IPS-NIHi7 (cell line): ENCODE data around the gene MIPOL1.
"Not testable (repeated sequence)": the region's sequence is repeated elsewhere in the genome, so short reads cannot be mapped to it uniquely, and the experiment has no call there.

Experiments used
- DNase-seq: peaks from one replicate; pipeline ENCODE4 v3.0.0; 2012; ENCODE audit warnings: mixed read lengths; ENCODE audit errors: extremely low spot score

The MIPOL1 gene

DNA sequence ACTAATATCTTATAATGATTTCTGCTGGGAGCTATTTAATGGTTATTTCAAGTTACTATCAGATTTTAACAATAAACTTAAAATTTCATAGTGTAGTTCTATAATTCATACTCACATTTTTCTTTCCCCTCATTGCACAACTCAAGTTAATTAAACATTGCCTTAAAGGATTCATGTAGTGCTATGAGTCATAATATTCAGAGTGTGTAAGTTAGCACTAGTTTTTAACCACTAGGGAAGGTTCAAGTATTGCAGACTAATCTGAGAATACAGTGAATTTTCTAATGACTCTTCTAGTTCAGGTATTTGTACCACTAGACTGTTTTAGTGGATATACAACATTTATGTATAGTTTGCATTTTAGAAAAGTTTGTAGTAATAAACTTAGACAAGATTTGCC is 347.4 kb downstream of the MIPOL1 start:
- no peak for DNase-seq

DNA sequence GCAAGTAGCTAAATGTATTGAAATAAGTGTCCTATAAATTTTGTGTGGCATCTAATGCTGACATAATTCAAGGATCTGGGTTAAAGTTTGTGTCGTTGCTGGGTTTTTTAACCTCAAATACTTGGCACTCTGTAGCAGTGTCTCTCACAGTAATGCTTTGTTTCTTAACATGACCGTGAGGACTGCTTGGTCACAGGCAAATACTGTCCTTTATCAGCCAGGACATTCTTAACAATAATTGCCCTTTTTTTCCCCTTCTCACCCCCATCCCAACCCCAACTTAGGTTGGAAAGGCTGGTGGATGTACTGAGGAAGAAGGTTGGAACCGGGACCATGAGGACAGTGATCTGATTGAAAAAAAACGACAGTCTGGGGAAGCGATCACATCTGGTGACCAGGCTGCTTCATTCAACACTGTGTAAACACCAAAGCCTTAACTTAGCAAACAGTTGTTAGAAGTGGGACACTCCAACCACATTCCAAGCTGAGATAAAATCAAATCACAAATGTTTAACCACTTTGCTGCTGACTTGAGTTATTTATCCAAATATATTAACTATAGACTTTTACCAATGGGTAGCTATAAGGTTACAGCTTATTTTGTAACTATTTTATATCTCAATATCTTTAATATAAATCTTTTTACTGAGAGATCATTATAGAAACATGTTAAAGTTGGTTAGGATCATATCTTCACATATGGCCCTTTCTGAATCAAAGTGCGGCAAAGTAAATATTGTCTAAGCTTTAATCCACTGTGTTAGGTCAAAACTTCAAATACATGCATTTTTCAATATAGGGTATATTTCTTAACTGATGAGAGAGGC is 349.1 kb downstream of the MIPOL1 start:
- DNase-seq = peak; percentile 8

DNA sequence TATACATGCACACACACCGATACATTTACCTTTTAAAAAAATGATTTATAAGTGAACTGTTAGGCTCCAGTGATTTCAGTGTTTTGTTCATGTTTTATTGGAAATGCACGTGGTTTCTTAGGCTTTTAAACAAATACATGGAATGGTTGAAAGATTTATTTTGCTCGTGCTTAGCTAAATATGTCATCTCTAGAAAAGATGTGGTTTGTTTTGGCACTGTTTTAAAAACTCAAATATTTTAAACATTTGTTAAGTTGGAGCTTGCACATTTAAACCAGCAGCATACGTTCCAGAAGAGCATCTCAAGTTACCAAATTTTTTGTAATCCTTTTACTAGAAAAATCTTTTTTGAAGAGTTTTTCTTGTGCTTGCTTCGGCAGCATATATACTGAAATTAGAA is 352.8 kb downstream of the MIPOL1 start:
- DNase-seq = no peak

DNA sequence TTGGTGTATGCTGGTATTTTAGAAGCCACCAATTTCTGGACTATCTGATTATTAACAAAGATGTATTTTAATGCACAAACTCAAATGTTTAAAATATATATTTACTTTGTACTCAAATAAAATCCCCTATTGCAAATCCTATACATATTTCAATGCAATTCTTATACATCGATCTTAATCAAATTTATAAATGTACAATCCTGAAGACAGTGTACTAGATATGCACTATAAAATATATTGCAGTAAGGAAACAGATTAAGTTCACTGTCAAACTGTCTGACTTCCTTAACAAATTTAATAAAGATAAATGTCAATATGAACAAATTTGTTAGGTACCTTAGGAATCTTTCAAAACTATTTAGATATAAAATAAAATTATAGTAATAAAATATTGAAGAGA is 353.4 kb downstream of the MIPOL1 start:
- no peak for DNase-seq

DNA sequence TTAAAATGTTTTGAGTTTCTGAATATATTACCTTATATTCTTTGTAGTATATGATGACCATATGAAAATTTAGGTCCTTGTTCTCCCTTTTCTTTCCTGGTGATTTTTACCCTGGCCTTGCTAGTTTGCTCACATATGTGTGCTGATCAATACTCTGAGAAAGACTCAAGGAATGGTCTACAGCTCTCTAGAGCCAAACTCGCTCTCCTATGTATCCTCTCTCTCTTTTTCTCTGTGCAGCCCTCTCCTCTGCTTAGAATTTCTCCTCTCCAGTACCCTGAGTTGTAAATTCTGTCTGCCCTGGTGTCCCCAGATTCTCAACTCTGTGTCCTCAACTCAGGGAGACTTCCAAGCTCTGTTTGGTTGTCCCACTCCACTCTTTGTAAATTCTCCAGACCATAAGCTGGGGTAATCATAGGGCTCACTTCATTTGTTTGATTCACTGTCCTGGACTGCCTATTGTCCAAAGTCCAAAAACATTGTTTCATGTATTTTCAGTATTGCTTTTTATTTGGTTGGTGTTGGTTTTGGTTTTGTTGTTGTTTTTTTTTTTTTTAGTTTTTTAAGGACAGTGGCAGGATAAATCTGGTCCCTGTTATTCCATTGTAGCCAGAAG is 356.3 kb downstream of the MIPOL1 start:
- no peak for DNase-seq

DNA sequence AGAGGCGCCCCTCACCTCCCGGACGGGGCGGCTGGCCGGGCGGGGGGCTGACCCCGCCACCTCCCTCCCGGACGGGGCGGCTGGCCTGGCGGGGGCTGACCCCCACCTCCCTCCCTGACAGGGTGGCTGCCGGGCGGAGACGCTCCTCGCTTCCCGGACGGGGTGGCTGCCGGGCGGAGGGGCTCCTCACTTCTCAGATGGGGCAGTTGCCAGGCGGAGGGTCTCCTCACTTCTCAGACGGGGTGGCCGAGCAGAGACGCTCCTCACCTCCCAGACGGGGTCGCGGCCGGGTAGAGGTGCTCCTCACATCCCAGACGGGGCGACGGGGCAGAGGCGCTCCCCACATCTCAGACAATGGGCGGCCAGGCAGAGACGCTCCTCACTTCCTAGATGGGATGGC is 357.9 kb downstream of the MIPOL1 start:
- DNase-seq = not testable (repeated sequence)

DNA sequence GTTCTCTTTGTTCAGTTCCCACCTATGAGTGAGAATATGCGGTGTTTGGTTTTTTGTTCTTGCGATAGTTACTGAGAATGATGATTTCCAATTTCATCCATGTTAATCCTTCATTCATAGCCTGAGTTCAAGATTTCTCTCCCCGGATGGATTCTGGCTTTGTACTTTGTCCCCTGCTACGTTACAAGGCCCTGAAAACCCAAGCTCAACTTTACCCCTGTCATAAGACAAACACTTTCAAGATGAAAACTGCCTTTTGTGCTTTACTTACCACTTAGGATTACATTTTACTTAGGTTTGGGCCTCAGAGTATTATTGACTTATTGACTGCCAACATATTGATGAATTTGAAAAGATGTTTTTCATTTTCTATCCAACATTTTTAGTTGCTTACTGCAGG is 361.0 kb downstream of the MIPOL1 start:
- no peak for DNase-seq

DNA sequence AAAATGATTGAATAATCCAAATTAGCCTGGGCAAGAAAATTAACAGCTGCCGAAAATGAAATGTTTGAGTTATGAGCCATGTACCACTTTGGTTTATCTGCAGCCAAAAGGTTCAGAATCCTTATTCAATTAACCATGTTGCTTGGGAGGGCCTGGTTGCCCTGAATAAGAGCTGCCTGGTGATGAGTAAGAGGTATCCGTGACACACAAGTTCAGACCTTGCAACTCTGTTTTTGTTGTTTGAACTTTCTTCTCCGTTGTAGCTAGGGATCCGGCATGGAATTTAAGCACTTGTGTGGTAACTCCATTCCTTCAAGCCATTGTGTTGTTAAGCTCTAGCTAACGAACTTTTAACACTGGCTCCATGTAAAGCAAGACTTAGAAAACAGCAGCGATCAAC is 361.6 kb downstream of the MIPOL1 start:
- DNase-seq = no peak

DNA sequence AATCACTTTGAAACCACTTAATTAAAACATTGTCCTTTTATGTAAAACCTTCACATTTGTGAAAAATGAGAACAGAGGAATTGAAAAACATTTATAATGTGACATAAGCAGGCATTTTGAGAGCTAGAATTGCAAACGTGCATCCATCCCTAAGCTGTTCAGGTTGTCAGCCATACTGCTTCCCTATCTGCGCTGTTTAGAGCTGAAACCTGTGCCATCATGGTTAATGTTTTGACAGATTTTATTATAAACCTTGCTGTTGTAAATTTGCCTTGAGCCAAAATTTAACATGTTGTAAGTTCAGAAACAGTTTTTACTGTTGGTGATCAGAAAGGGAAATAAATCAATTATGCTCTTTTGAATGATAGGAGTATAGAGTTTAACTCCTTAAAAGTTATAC is 365.5 kb downstream of the MIPOL1 start:
- DNase-seq = no peak

DNA sequence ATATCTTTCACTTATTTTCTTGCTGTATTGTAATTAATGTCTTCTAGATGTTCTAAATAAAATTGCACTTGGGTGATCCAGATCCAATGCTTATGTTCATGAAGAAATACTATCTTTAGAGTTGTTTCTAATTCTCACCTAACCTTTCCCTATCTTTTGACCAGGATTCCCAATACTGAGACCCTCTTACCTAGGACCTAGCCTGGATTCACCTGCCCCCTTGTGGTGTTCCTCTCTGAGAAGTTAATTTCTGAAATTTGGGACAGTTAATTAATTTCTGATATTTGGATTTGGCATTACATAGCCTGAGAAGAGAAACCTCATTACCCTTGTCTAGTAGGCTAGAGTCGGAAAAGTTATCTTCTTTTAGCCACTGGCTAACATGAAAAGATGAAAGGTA is 367.8 kb downstream of the MIPOL1 start:
- no peak for DNase-seq

DNA sequence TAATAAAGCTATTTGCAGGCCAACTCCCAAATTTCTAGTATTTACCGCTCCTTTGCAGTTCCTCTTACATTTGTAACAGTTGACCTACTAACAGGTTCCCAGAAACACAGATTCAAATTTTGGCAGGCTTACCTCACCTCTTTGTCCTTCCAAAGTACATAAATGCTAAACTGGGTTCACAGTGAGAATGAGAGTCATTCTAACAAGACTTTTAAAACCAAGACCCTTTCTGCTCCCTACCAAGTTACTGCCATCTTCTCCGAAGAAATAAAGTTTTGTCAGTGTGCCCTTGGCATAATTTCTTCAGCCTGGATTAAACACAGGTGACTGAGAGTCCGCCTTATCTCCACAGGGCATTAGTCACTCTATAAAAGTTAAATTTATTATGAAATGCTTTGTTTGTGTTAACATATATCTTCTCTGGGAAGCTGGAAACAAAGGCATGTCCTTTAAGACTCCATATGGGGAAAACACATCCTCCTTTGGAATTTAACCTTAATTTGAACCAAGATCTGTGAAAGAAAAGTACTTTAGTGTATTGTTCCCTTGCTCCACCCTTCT is 369.2 kb downstream of the MIPOL1 start:
- DNase-seq = no peak

DNA sequence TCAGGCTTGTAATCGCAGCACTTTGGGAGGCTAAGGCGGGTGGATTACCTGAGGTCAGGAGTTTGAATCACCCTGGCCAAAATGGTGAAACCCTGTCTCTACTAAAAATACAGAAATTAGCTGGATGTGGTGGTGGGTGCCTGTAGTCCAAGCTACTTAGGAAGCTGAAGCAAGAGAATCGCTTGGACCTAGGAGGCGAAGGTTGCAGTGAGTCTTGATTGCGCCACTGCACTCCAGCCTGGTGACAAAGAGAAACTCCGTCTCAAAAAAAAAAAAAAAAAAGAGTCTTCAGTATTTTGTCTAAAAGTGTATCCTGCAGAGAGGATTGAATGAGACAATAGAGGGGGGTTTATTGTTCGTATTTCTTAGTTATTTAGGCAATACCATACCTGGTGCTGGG is 372.0 kb downstream of the MIPOL1 start:
- DNase-seq = no peak

DNA sequence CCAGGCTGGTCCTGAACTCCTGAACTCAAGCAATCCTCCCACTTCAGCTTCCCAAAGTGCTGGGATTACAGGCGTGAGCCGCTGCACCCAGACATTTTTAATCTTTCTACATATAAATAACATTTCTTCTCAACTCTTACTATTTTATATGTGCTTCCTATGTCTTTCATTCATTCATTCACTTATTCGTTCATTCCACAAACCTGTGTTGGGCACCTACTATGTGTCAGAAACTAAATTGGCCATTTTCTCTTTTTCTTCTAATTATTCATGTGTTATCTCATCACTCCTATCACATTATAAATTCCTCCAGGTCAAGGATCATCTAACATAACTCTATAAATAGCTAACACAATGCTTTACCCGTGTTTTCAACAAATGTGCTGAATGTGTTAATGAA is 373.7 kb downstream of the MIPOL1 start:
- DNase-seq = no peak

DNA sequence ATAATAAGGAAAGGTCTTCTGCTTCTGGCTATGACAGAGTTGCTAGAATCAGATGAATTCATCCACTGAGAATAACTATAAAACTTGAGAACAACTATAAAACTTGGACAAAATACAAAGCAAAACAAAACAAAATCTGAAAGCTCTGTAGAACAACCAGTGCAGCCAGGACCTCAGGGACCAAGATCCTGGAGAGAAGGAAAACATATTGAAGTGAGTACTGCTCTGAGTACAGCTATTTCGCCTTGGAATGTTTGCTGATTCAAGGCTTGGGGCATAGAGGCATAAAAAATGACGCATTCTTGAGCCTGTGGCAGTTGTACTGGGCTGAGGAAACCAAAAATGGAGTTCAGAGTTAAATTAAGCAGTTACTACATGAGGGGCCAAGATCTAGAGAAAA is 375.6 kb downstream of the MIPOL1 start:
- no peak for DNase-seq

DNA sequence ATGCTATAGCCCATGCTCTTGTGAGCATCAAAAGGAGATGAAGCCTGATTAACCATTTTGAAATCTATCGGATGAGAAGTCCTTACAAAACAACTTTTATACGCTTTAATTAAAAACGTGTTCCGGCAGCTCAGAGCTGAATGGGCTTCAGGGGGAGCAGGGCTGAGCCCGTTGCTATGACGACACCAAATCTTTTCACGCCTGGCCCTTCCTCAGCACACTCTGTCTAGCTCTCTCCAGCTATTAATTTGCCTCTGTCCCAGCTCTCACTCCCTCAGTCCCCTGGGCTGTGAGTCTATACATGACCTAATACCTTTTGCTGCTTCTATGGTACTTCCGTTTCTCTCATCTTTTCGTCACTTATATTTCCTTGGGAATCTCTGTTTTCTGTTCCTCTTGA is 381.5 kb downstream of the MIPOL1 start:
- no peak for DNase-seq

DNA sequence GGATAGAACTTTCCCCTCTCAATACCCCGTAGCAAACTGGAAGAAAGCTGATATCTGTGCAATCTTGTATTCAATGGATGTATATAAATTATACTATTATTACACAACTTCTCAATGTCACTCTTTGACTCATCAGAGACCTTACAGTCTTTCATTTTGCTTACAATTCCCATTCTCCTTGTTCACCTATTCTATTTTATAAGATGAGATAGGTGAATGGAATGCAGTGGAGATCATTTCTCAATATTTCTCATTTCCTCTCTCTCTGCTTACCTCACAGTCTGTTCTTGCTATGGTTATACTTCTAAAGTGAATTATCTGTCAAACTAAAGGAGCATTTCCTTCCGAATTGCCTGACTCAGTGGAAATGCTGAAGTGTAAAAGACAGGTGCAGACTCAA is 382.4 kb downstream of the MIPOL1 start:
- DNase-seq = no peak

DNA sequence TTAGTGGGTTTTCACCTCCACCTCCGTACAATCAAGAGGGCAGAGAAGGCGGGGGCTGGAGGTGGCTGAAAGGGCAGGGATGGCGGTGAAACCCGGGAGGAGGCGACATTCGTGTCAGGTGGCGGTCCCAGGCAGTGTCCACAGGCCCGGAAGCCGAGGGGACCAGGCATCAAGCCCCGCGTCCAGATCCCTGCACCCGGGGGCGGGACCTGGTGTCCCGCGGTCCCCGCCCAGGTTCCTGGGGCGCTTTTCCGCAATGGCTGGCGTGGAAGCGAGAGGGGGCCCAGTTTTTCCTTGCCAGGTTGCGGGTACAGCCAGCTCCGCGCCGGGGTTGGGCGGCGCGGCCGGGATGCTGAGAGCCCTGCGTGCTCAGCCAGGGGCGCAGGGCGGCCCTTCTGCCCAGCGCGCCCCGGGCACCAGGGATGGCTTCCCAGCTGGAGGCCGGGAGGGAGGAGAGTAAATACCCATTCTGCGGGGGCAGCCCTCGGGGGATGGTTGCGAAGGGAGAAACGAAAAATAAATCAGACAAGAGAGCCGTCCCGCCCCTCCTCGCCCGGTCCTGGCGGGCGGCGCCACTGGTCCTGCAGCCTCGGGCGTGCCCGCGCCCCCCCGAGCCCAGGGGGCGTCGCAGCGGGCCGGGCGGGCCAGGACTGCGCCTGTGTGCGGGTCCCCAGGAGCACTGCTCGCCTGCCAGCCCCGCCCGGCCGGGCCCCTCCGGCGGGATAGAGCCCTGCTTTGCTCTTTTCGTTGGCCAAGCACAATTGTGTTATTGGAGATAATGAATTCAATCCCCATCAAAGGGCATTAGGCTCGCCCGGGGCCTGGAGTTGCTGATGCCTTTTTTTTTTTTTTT is 385.8 kb downstream of the MIPOL1 start:
- no peak for DNase-seq

DNA sequence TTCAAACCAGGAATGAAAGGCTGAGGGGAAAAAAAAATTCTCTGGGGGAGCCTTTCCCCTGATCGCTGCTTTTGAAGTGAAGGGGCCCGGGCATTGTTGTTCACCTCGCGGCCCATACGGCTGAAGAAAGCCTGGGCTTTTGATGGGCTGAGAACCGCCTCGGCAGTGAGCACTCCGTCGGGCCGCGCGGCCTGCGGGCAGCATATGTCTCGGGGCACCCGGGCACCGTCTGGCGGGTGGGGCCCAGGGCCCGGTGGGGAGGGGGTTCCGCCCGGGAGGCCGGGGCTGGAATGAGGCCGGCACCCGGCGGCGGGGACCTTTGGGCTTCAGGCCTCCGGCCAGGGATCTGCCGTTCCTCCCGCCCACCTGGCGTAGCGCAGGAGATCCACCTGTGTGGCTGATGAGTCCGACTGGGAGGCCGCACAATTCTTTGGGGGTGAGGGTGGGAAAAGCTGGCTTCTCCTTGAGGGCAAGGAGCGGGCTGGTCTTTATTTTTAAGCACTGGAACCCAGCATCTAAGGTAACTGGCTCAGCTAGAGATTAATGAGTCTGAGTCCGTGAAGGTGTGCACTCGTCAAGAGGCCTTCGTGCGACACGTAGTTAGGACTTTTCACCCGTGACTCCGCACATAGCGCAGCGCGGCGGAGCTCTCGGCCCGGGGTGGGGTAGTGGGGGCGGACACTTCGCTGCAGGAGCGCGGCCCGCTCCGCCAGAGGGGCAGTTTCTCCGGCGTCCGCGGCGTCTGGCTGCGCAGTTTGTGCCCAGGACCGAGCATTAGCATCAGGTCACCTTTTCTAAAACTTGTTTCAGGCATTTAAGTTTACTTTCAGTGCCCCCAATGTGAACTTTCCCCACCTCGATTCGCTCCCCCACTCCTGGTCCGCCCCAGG is 386.7 kb downstream of the MIPOL1 start:
- no peak for DNase-seq

DNA sequence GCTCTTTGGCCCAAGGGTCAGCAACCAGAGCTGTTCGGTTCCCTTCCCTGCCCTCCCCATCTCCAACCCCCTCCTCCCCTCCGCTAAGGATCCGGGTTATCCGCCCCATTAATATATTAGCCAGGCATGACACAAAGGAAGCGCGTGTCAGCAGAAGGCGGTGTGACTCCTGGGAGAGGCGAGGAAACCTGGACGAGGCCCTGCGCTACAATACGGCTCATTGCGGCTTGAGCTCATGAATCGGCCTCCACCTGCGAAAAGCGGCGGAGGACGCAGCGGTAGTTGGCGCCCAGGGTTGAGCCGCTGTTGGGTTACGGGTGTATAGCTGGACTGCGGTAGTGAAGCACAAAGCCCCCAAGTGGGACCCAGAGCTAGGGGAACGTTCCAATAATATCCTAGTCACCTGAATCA is 387.4 kb downstream of the MIPOL1 start:
- DNase-seq = no peak

DNA sequence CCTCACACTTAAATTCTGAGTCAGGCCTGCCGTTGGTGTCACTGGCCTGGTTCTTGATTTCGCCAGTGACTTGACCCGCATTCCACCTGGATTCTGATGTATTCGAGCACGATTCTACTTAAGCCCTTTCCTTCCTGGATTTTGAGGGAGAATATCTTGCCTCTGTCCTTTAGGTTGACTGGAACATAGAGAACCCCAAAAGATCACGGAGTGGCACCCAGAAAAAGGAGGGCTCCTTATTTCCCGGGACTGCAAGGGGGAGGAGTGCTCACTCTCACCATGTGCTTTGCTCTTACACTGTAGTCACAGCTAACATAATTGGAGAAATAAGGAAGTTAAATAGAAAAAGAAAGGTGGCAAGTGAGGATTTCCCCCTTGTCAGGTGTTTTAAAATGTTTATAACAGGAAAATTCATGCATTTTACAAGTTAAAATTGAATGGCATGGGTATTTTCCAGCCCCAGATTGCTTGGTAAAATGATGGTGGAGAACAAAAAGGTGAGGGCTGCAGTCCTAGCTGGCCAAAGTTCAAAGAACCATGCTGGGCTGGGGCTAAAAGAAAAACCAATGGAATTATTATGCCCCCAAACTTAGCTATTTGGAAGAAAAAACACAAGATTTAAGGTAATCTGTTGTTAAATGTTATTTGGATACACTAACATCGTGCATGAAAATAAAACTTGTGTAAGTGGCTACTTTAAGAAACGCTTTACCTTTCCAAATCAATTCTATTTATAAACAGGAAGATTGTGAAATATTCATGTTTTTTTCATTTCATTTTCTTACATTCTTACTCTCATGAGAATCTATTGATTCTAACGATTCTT is 388.4 kb downstream of the MIPOL1 start:
- DNase-seq = no peak

DNA sequence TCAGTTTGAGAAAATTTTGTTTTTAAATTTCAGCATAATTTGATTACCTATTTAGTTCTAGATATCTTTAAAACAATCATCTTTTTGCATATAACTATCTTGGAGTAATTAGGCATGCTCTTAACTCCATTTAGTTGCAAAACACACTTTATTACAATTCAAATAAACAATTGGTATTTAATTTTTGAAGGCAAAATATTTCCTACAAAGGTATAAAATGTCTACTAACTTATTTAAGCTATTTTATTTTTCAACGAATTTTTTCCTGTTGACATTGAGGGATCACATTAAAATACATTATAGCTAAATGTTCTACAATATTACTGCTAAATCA is 389.0 kb downstream of the MIPOL1 start:
- no peak for DNase-seq
